ENCODE data around the gene BRINP1. TPM values are rescaled to one million over a fixed set of nuclear protein-coding genes. Genes with fewer than 3 reads are reported as not detected.

The BRINP1 gene
- total and polyA plus RNA-seq, 10 of the 15 experiments (the other 5 are each of a cell fraction or from before 2014, with no cell fraction given): not detected

DNA sequence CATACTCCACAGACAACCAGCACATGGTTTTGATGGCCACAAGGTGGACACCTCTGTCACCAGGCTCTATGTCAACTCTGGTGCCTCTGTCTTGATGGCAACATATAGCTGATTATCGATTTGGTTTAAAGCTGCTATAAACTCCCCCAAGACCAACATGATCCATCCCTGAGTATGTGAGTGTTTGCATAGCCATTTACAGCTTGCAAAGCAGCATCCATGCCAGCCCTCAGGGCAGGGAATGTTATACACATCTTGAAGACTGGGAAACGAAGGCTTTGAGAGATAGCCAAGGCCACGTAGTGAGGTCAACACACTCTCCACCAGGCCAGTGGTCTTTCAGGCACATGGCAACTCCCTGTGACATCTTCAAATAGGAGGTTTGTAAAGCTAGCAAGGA, 40.3 kb upstream of the BRINP1 start (continued):
- TF ChIP-seq, protein P1, sequence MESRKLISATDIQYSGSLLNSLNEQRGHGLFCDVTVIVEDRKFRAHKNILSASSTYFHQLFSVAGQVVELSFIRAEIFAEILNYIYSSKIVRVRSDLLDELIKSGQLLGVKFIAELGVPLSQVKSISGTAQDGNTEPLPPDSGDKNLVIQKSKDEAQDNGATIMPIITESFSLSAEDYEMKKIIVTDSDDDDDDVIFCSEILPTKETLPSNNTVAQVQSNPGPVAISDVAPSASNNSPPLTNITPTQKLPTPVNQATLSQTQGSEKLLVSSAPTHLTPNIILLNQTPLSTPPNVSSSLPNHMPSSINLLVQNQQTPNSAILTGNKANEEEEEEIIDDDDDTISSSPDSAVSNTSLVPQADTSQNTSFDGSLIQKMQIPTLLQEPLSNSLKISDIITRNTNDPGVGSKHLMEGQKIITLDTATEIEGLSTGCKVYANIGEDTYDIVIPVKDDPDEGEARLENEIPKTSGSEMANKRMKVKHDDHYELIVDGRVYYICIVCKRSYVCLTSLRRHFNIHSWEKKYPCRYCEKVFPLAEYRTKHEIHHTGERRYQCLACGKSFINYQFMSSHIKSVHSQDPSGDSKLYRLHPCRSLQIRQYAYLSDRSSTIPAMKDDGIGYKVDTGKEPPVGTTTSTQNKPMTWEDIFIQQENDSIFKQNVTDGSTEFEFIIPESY (IDR thresholded peaks at IDR 0.05): no peak
- no peak for TF ChIP-seq STAT1 (conservative IDR thresholded peaks at IDR 0.05)
- TF ChIP-seq EZH2 (IDR thresholded peaks at IDR 0.05; ENCODE audit: borderline replicate concordance, control insufficient read depth, low read depth, low read length): no peak

DNA sequence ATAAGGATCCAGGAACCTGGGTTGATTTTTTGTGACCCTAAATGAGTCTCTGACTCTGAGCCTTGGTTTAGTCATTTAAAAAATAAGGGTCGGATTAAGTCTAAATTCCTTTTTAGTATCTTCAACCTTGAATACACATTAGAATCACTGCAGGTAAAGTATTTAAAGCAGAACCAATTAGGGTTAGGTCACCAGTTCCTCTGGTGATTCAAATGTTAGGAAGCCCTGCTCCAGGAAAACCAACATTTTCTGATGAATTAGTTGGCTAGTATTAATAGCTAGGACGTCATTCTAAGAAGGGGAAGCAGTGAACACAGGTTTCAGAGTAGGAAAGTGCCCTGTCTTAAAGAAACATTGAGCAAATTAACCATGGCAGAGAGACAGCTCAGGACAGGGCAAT, 31.4 kb upstream of the BRINP1 start:
- ChIA-PET SMC1A (ENCODE audit: uncharacterized antibody, unreplicated experiment) (no interaction called here), POLR2A (no interaction called here), CTCF (no interaction called here), RAD21 (ENCODE audit: unreplicated experiment) (no interaction called here)
- ATAC-seq (no peak), DNase-seq (ENCODE audit: low read depth, low spot score) (no peak), FAIRE-seq (no peak)
- TF ChIP-seq, protein P2, sequence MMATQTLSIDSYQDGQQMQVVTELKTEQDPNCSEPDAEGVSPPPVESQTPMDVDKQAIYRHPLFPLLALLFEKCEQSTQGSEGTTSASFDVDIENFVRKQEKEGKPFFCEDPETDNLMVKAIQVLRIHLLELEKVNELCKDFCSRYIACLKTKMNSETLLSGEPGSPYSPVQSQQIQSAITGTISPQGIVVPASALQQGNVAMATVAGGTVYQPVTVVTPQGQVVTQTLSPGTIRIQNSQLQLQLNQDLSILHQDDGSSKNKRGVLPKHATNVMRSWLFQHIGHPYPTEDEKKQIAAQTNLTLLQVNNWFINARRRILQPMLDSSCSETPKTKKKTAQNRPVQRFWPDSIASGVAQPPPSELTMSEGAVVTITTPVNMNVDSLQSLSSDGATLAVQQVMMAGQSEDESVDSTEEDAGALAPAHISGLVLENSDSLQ (IDR thresholded peaks at IDR 0.05): no peak
- TF ChIP-seq CBX5 (IDR thresholded peaks at IDR 0.05; ENCODE audit: low read depth): no peak
- TF ChIP-seq SPI1 (IDR thresholded peaks at IDR 0.05; ENCODE audit: borderline replicate concordance, insufficient read depth, low read depth, low read length): no peak
- TF ChIP-seq FOS (IDR thresholded peaks at IDR 0.05; ENCODE audit: borderline replicate concordance, extremely low read depth, insufficient read length): no peak
- TF ChIP-seq, protein P3, sequence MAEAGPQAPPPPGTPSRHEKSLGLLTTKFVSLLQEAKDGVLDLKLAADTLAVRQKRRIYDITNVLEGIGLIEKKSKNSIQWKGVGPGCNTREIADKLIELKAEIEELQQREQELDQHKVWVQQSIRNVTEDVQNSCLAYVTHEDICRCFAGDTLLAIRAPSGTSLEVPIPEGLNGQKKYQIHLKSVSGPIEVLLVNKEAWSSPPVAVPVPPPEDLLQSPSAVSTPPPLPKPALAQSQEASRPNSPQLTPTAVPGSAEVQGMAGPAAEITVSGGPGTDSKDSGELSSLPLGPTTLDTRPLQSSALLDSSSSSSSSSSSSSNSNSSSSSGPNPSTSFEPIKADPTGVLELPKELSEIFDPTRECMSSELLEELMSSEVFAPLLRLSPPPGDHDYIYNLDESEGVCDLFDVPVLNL (IDR thresholded peaks at IDR 0.05; ENCODE audit: low read depth, low read length): no peak
- no peak for TF ChIP-seq SMC3 (IDR thresholded peaks at IDR 0.05; ENCODE audit: borderline replicate concordance, low read length)
- TF ChIP-seq MTA2 (IDR thresholded peaks at IDR 0.05; ENCODE audit: low read depth): no peak
- TF ChIP-seq WRNIP1 (IDR thresholded peaks at IDR 0.05; ENCODE audit: borderline replicate concordance, low read depth, low read length): no peak
- TF ChIP-seq RCOR1 (conservative IDR thresholded peaks at IDR 0.05; ENCODE audit: low read depth, low read length): no peak
- no peak for TF ChIP-seq LARP7 (IDR thresholded peaks at IDR 0.05)
- no peak for TF ChIP-seq BHLHE40 (IDR thresholded peaks at IDR 0.05; ENCODE audit: borderline replicate concordance in 1 of 2, low read depth in 2 of 2, low read length in 1 of 2)
- TF ChIP-seq CBFB (IDR thresholded peaks at IDR 0.05; ENCODE audit: low read depth): no peak
- TF ChIP-seq, protein P4, sequence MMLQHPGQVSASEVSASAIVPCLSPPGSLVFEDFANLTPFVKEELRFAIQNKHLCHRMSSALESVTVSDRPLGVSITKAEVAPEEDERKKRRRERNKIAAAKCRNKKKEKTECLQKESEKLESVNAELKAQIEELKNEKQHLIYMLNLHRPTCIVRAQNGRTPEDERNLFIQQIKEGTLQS (IDR thresholded peaks at IDR 0.05; ENCODE audit: borderline replicate concordance, extremely low read depth, low read depth, low read length): no peak
- TF ChIP-seq, protein P5, sequence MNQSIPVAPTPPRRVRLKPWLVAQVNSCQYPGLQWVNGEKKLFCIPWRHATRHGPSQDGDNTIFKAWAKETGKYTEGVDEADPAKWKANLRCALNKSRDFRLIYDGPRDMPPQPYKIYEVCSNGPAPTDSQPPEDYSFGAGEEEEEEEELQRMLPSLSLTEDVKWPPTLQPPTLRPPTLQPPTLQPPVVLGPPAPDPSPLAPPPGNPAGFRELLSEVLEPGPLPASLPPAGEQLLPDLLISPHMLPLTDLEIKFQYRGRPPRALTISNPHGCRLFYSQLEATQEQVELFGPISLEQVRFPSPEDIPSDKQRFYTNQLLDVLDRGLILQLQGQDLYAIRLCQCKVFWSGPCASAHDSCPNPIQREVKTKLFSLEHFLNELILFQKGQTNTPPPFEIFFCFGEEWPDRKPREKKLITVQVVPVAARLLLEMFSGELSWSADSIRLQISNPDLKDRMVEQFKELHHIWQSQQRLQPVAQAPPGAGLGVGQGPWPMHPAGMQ (IDR thresholded peaks at IDR 0.05; ENCODE audit: borderline replicate concordance): no peak
- no peak for TF ChIP-seq MYB (IDR thresholded peaks at IDR 0.05; ENCODE audit: borderline replicate concordance, low read depth, low read length)
- no peaks in the 10 kb centered on the region for H3K36me3 ChIP-seq (ENCODE audit: control insufficient read depth in 2 of 2, insufficient read depth in 2 of 2, low read length in 1 of 2)
- in situ Hi-C loops (cut with MboI): no loop called here
- H3K4me1 ChIP-seq (ENCODE audit: control insufficient read depth, insufficient read depth, low read length): no peaks in the 10 kb centered on the region
- intact Hi-C loops (cut with micrococcal nuclease; ENCODE audit: unreplicated experiment): no loop called here
- no peak overlapping the region for H3K27ac ChIP-seq (ENCODE audit: control insufficient read depth, insufficient read depth)
- H3K9ac ChIP-seq (ENCODE audit: control insufficient read depth, insufficient read depth, low read length): no peak overlapping the region
- H3K4me3 ChIP-seq: no peak overlapping the region
- no peaks in the 10 kb centered on the region for H3K79me2 ChIP-seq (ENCODE audit: control insufficient read depth, insufficient read depth, low read length)
- no peaks in the 10 kb centered on the region for H3K9me3 ChIP-seq (replicated peaks; ENCODE audit: control insufficient read depth, insufficient read depth, low read length)
- H2AFZ ChIP-seq (ENCODE audit: control insufficient read depth, low read depth, low read length): no peak overlapping the region
- H3K27me3 ChIP-seq (replicated peaks in 1 of 2; ENCODE audit: control insufficient read depth in 2 of 2, insufficient read depth in 2 of 2, low read length in 1 of 2): no peaks in the 10 kb centered on the region
- H4K20me1 ChIP-seq (ENCODE audit: control insufficient read depth, insufficient read depth): no peaks in the 10 kb centered on the region
- BruUV-seq (replicated peaks): no TSS peak
- WGBS (ENCODE audit: insufficient coverage, insufficient replicate concordance, low lambda C conversion rate, missing lambda C conversion rate): 0% methylated on average over 2 of the region's 2 CpGs
- H3K4me2 ChIP-seq (ENCODE audit: control insufficient read depth, insufficient read depth): no peak overlapping the region

All from GM12878 (cell line).